AG09309 (cell line): ENCODE measurements around the gene CNIH4.
"Not testable (repeated sequence)": the region's sequence is repeated elsewhere in the genome, so short reads cannot be mapped to it uniquely, and the experiment has no call there.

Experiments
- DNase-seq: peaks from one replicate; pipeline ENCODE4 v3.0.0-alpha.2; 2010; ENCODE audit warnings: low read depth
- H3K4me3 ChIP-seq: 2 replicates; pipeline ENCODE4 v1.5.1; 2011; ENCODE audit warnings: mild to moderate bottlenecking, low read depth, low read length, moderate library complexity; ENCODE audit not compliant: control insufficient read depth
- TF ChIP-seq, protein P1 (sequence below): IDR thresholded peaks from 2 replicates; pipeline ENCODE4 v1.5.1; 2011; ENCODE audit warnings: mild to moderate bottlenecking, low read depth, low read length, inconsistent platforms; ENCODE audit not compliant: insufficient read depth, control insufficient read depth; ENCODE audit errors: missing control alignments

CNIH4 gene

DNA sequence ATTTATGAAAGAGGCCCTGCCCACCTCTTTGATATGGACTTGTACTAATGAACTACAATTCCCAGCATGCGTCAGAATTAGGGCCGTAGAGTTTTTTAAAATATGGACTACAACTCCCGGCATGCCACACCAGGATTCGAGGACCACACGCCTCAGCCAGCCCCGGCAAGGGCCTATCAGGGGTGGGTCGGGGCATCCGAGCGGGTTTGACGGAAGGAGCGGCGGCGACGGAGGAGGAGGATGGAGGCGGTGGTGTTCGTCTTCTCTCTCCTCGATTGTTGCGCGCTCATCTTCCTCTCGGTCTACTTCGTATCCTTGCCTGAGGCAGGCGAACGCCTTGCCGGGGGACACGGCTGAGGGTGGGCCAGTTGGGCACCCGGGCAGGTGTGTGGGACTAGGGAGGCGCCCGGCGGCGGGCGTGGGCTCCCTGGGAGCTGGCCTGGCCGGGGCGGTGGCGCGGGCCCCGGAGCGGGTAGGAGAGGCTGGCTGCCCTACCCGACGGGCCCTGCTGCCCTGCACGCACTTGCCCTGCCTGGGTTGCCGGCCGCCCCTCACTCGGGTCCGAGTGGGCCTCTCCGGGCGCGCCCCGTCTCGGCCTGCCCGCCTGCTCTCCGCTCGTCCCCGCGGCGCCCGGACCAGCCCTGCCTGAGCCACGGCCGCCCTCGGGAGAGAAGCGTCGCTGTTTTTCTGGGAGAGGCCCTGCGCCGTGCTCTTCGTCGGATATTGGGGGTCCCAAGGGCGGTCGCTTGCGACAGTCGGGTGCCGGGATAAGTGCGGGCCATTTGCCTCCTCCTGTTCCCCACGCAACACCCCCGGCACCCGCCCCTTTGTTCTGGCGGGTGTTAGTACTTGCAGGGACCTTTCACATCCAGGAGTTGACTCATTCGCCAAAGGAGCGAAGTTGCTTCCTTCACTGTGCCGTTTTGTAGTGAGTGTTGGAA is at the start of gene CNIH4:
Gene CNIH4 (plus strand): TSS at position 195 of the 941 bp plus-strand sequence. CDS start 46 bp downstream, at position 241.
- H3K4me3 ChIP-seq = peak within 1 kb of the TSS; percentile 77
- DNase-seq = peak; percentile 80
- TF ChIP-seq, protein P1, sequence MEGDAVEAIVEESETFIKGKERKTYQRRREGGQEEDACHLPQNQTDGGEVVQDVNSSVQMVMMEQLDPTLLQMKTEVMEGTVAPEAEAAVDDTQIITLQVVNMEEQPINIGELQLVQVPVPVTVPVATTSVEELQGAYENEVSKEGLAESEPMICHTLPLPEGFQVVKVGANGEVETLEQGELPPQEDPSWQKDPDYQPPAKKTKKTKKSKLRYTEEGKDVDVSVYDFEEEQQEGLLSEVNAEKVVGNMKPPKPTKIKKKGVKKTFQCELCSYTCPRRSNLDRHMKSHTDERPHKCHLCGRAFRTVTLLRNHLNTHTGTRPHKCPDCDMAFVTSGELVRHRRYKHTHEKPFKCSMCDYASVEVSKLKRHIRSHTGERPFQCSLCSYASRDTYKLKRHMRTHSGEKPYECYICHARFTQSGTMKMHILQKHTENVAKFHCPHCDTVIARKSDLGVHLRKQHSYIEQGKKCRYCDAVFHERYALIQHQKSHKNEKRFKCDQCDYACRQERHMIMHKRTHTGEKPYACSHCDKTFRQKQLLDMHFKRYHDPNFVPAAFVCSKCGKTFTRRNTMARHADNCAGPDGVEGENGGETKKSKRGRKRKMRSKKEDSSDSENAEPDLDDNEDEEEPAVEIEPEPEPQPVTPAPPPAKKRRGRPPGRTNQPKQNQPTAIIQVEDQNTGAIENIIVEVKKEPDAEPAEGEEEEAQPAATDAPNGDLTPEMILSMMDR = no peak

DNA sequence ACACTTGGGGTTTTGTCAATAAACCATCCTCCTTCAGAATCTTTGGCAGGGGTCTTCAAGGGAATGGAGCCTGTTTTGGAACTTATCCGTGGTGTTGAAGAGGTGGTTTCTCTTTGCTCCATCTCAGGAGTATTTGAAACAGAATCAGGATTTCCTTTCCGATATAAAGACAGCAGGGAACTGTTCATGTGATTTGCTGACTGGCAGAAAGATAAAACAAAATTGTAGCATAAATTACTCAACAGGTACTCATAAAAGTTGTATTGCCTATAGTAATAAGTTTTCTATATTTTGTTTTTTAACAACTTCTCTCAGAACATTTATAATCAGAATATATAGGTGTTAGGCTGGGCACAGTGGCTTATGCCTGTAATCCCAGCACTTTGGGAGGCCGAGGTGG is 48.6 kb upstream of the CNIH4 start:
- H3K4me3 ChIP-seq = no peak overlapping the region
- TF ChIP-seq, protein P1 = no peak

DNA sequence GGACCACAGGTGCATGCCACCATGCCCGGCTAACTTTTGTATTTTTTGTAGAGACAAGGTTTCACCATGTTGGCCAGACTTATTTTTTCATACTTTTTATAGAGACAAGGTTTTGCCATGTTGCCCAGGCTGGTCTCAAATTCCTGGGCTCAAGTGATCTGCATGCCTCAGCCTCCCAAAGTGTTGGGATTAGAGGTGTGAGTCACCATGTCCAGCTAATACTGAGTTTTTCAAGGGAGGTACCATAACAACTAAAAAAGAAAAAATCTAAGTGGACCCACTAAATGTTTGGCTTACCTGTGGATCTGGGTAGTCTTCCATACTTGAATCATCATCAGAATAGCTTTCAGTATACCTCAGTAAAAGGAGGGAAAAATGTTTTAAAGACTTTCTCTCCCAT is 45.2 kb upstream of the CNIH4 start:
- not testable (repeated sequence) for DNase-seq, H3K4me3 ChIP-seq

More for the DNA sequence above, 48.6 kb upstream of the CNIH4 start:
- no peak for DNase-seq

DNA sequence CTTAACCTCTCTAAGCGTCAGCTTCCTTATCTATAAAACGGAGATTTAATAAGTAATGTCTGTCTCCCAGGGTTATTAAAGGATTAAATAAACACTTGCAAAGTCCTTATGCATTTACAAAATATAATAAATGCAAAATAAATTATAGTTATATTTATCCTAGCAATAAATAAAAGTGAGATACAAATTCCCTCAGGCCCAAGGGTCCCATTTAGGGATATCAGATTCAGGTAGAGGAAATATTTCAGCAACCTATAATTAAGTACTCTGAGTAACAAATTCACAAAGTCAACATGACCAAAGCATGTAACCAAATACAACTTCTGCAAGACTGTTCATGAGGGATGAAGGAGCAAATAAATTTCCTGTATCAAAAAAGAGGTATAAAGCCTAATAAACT is 44.7 kb upstream of the CNIH4 start:
- no peak overlapping the region for H3K4me3 ChIP-seq
- TF ChIP-seq, protein P1 = no peak
- no peak for DNase-seq

DNA sequence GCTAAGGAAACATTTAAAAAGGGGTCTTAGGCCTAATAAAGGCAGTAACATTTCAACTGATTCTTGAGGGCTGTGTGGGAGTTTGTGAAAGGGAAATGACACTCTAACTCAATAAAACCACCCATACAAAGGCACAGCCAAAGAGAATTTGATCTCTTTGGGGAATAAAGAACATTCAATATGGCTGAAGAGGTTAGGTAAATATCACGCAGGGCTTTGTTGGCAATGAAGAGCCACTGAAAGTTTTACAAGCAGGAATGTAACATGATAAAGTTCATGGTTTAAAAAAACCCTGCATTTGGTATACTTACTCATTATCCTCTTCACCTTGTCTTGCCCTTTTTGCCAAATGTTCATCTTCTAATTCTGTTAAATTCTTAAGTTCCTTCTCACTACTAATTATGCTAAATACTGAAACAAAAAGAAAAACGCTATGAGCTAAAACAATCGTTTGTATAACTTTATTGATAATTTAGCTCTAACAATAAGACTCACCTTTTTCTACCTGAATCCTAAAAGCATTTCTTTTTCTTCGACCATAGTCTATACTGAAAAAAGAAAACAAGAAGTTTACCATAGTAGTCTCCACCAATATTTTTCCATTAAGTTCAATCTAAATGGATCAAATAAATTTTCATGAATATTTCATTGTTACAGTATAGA is 39.2 kb upstream of the CNIH4 start:
- no peak for DNase-seq
- TF ChIP-seq, protein P1 = no peak
- H3K4me3 ChIP-seq = no peak overlapping the region

DNA sequence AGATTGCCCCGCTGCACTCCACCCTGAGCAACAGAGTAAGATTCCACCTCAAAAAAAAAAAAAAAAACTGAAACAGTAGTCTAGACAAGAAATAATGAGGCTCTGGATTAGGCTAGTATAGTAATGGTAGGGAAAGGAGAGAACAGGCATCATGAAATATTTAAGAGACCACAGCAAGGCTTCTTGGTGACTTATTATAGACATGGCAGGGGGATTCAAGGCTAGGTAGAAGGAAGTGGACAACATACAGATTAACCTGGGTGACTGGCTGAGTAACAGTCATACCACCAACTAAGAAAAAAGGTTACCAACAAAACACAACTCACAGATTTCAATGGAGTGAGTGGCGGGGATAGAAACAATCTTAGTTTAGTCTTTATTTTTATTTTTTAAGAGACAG is 35.0 kb upstream of the CNIH4 start:
- H3K4me3 ChIP-seq = no peak overlapping the region
- no peak for DNase-seq
- TF ChIP-seq, protein P1 = no peak

DNA sequence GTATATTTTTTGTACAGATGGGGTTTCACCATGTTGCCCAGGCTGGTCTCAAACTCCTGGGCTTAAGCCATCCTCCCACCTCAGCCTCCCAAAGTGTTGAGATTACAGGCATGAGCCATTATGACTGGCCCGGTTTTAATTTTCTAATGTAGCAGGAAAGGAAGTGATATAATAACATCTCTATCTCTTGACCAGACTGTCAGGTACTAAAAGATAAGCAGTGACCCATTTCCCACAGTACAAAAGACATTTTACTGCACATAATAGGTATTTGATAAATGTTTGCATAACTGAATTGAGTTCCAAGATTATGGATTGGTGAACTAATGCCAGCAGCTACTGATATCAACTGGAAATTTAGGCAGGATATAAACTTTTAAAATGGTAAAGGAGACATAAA is 30.7 kb upstream of the CNIH4 start:
- TF ChIP-seq, protein P1 = no peak
- no peak overlapping the region for H3K4me3 ChIP-seq
- no peak for DNase-seq
